Measurements from ENCODE around the gene KCNT2. TPM values are rescaled to one million over a fixed set of nuclear protein-coding genes. Genes with fewer than 3 reads are reported as not detected.

The KCNT2 gene
- total and polyA plus RNA-seq, 2 of the 8 experiments (the other 6 are each of a cell fraction or from before 2014, with no cell fraction given): 2.3 to 10.2 TPM

DNA sequence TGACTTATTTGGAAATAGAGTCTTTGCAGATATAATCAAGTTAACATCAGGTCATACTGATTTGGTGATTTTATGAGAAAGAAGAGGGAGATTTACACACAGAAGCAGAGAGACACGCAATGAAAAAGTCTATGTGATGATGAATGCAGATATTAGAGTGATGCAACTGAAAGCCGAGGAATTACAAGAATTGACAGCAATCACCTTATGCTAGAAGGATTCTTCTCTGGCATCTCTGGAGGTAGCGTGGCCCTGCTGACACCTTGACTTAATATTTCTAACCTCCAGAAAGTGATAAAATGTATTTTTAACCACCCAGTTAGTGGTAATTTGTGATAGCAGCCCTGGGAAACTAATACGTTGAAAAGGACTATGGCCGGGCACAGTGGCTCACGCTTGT is 29.4 kb upstream of the KCNT2 start:
- H3K27me3 ChIP-seq (replicated peaks in 1 of 4; ENCODE audit: control insufficient read depth in 3 of 4, extremely low read depth in 1 of 4, insufficient read depth in 3 of 4, low read length in 3 of 4): no peaks in the 10 kb centered on the region
- no peak overlapping the region for H2AK5ac ChIP-seq (ENCODE audit: low read depth, low read length)
- no peaks in the 10 kb centered on the region for H4K20me1 ChIP-seq (replicated peaks in 1 of 2; ENCODE audit: control insufficient read depth in 1 of 2, insufficient read depth in 2 of 2, low read length in 2 of 2)
- WGBS, 2 experiments (ENCODE audit: extremely low coverage in 1 of 2, insufficient coverage in 1 of 2, insufficient read length in 1 of 2, insufficient replicate concordance in 2 of 2, low coverage in 1 of 2, low lambda C conversion rate in 2 of 2, missing lambda C conversion rate in 1 of 2): 96% methylated on average over 6 of the region's 6 CpGs; no CpG with 5 or more reads in 1 of the 2 experiments
- no peaks in the 10 kb centered on the region for H3K79me2 ChIP-seq (ENCODE audit: control insufficient read depth in 1 of 2, insufficient read depth in 2 of 2, low read length in 2 of 2)
- no peaks in the 10 kb centered on the region for H3K9me3 ChIP-seq (ENCODE audit: insufficient read depth in 2 of 2, low read depth in 1 of 2, low read length in 1 of 2)
- H3K4me3 ChIP-seq (ENCODE audit: extremely low read depth in 1 of 4, insufficient read depth in 2 of 4, low read depth in 3 of 4, low read length in 4 of 4): no peak overlapping the region
- no peak overlapping the region for H3K23ac ChIP-seq (ENCODE audit: insufficient read length)
- no peak overlapping the region for H3K4me2 ChIP-seq (ENCODE audit: insufficient read depth in 1 of 2, low read depth in 2 of 2, low read length in 2 of 2)
- H3K9ac ChIP-seq (replicated peaks in 1 of 4; ENCODE audit: extremely low read depth in 1 of 4, low read depth in 3 of 4, low read length in 3 of 4): no peak overlapping the region
- H3K36me3 ChIP-seq (ENCODE audit: control insufficient read depth in 2 of 4, insufficient read depth in 4 of 4, low read length in 3 of 4): no peaks in the 10 kb centered on the region
- no peak overlapping the region for H2BK20ac ChIP-seq (ENCODE audit: low read length)
- no peak overlapping the region for H3K56ac ChIP-seq (replicated peaks; ENCODE audit: insufficient read length, low read depth, low read length)
- H2BK120ac ChIP-seq (replicated peaks; ENCODE audit: low read depth, low read length): no peak overlapping the region
- no peak overlapping the region for H2AFZ ChIP-seq (ENCODE audit: low read length)
- FAIRE-seq: no peak
- H3K14ac ChIP-seq (ENCODE audit: insufficient read length): no peak overlapping the region
- no peak overlapping the region for H3K18ac ChIP-seq (ENCODE audit: extremely low read depth, low read length)
- H3K4me1 ChIP-seq (replicated peaks in 1 of 4; ENCODE audit: control insufficient read depth in 3 of 4, insufficient read depth in 4 of 4, low read length in 3 of 4): no peaks in the 10 kb centered on the region
- H4K5ac ChIP-seq (ENCODE audit: insufficient read length, low read depth, low read length): no peak overlapping the region
- no peak overlapping the region for H4K8ac ChIP-seq (ENCODE audit: extremely low read depth, insufficient read depth, low read length)
- no peak overlapping the region for H4K91ac ChIP-seq (replicated peaks; ENCODE audit: insufficient read length, low read length)
- H2BK15ac ChIP-seq (ENCODE audit: low read length): no peak overlapping the region
- CTCF ChIA-PET (ENCODE audit: partially characterized antibody): no interaction called here
- no peak overlapping the region for H3K4ac ChIP-seq (replicated peaks; ENCODE audit: insufficient read length, low read depth, low read length)
- H2BK12ac ChIP-seq (ENCODE audit: low read depth, low read length): no peak overlapping the region
- no peak overlapping the region for H2BK5ac ChIP-seq (ENCODE audit: low read depth, low read length)
- no peak overlapping the region for H3K27ac ChIP-seq (ENCODE audit: low read depth, low read length)
- no peak for DNase-seq (ENCODE audit: low read depth in 1 of 2, low spot score in 2 of 2)
- no peaks in the 10 kb centered on the region for H3K23me2 ChIP-seq (ENCODE audit: low read depth, low read length)
- POLR2A ChIA-PET (ENCODE audit: partially characterized antibody): no interaction called here
- no peaks in the 10 kb centered on the region for H3K79me1 ChIP-seq (ENCODE audit: low read depth, low read length)
- TF ChIP-seq KDM5A (IDR thresholded peaks at IDR 0.05; ENCODE audit: low read length): no peak
- TF ChIP-seq YY1 (IDR thresholded peaks at IDR 0.05; ENCODE audit: low read depth, low read length): no peak
- no peak for TF ChIP-seq HDAC2 (IDR thresholded peaks at IDR 0.05; ENCODE audit: borderline replicate concordance in 1 of 2, low read depth in 2 of 2, low read length in 2 of 2)
- TF ChIP-seq, protein P1, sequence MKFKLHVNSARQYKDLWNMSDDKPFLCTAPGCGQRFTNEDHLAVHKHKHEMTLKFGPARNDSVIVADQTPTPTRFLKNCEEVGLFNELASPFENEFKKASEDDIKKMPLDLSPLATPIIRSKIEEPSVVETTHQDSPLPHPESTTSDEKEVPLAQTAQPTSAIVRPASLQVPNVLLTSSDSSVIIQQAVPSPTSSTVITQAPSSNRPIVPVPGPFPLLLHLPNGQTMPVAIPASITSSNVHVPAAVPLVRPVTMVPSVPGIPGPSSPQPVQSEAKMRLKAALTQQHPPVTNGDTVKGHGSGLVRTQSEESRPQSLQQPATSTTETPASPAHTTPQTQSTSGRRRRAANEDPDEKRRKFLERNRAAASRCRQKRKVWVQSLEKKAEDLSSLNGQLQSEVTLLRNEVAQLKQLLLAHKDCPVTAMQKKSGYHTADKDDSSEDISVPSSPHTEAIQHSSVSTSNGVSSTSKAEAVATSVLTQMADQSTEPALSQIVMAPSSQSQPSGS (IDR thresholded peaks at IDR 0.05; ENCODE audit: low read length): no peak
- TF ChIP-seq JUND (IDR thresholded peaks at IDR 0.05; ENCODE audit: low read length): no peak
- TF ChIP-seq POLR2A (IDR thresholded peaks at IDR 0.05; ENCODE audit: control extremely low read depth in 1 of 2, low read depth in 2 of 2, low read length in 2 of 2): no peak
- no peak for TF ChIP-seq HDAC6 (IDR thresholded peaks at IDR 0.05; ENCODE audit: low read depth, low read length)
- TF ChIP-seq ASH2L (IDR thresholded peaks at IDR 0.05; ENCODE audit: low read length): no peak
- TF ChIP-seq, protein P2, sequence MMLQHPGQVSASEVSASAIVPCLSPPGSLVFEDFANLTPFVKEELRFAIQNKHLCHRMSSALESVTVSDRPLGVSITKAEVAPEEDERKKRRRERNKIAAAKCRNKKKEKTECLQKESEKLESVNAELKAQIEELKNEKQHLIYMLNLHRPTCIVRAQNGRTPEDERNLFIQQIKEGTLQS (IDR thresholded peaks at IDR 0.05; ENCODE audit: insufficient read depth, low read depth, low read length): no peak
- no peak for TF ChIP-seq SIRT6 (IDR thresholded peaks at IDR 0.05; ENCODE audit: low read length)
- no peak for TF ChIP-seq SUZ12 (IDR thresholded peaks at IDR 0.05; ENCODE audit: low read length)
- TF ChIP-seq CBX5 (IDR thresholded peaks at IDR 0.05; ENCODE audit: low read depth, low read length): no peak
- no peak for TF ChIP-seq RAD21 (IDR thresholded peaks at IDR 0.05 in 1 of 2, conservative IDR thresholded peaks at IDR 0.05 in 1 of 2; ENCODE audit: low read depth in 2 of 2, low read length in 2 of 2)

All from H1 (cell line).